ENCODE results near the gene AEBP1. TPM values are rescaled to one million over a fixed set of nuclear protein-coding genes. Genes with fewer than 3 reads are reported as not detected.
A peak's percentile ranks its signal among the peaks of the same experiment; 100 is the strongest.

AEBP1 gene
- total RNA-seq, 1 donor from 2014 or later: 81.1 TPM

DNA sequence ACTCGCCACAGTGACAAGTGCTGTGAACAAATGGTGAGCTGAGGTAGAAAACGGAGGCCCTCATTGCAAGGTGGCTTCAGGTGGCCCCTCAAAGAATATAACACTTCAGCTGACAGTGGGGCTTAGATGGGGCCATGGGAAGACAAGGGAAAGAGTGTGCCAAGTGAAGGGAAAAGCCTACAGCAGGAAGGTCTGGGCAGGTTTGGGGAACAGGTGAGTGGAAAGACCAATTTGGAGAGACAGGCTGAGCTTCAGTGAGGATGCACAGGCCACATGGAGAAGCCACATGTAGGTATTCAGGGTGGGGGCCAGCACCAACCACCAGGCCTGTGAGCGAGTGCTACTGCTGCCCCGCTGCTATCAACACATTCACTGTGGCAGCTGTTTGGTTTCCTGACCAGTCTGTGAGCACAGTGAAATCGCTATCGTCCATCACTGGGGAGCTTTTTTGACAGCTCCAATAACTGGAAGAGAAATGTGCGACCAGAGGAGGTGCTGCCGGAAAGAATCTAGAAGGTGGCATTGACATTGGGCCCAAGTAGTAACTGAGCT lies 15.8 kb downstream of the AEBP1 start:
- H3K27me3 ChIP-seq (ENCODE audit: control insufficient read depth, insufficient read depth, low read length): no peaks in the 10 kb centered on the region
- TF ChIP-seq, protein P1, sequence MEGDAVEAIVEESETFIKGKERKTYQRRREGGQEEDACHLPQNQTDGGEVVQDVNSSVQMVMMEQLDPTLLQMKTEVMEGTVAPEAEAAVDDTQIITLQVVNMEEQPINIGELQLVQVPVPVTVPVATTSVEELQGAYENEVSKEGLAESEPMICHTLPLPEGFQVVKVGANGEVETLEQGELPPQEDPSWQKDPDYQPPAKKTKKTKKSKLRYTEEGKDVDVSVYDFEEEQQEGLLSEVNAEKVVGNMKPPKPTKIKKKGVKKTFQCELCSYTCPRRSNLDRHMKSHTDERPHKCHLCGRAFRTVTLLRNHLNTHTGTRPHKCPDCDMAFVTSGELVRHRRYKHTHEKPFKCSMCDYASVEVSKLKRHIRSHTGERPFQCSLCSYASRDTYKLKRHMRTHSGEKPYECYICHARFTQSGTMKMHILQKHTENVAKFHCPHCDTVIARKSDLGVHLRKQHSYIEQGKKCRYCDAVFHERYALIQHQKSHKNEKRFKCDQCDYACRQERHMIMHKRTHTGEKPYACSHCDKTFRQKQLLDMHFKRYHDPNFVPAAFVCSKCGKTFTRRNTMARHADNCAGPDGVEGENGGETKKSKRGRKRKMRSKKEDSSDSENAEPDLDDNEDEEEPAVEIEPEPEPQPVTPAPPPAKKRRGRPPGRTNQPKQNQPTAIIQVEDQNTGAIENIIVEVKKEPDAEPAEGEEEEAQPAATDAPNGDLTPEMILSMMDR (IDR thresholded peaks at IDR 0.05; ENCODE audit: insufficient read depth, low read length, poor library complexity, severe bottlenecking): no peak
- H3K4me3 ChIP-seq (ENCODE audit: low read depth, low read length): no peak overlapping the region
- no peak for DNase-seq (ENCODE audit: low read depth)
- peaks cover 2% of the 10 kb centered on the region for H3K36me3 ChIP-seq (ENCODE audit: control insufficient read depth, insufficient read depth, low read length)

DNA sequence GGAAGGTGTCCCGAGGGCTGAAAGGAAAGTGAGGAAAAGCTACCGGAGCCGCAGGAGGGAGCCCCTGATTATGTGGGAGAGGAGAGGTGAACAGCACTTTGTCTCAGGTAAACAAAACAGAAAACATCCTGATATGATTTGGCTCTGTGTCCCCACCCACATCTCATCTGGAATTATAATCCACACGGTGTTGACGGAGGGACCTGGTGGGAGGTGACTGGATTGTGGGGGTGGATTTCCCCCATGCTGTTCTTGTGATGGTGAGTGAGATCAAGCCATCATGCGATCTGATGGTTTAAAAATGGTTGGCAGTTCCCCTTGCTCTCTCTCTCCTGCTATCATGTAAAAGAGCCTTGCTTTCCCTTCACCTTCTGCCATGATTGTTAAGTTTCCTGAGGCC lies 16.2 kb downstream of the AEBP1 start:
- Histone ChIP-seq H3K36me3 (ENCODE audit: control insufficient read depth, insufficient read depth, low read length) (no peaks in the 10 kb centered on the region), H3K27me3 (ENCODE audit: control insufficient read depth, insufficient read depth, low read length) (no peaks in the 10 kb centered on the region), H3K4me3 (ENCODE audit: low read depth, low read length) (no peak overlapping the region)
- TF ChIP-seq, protein P1 (IDR thresholded peaks at IDR 0.05; ENCODE audit: insufficient read depth, low read length, poor library complexity, severe bottlenecking): no peak
- DNase-seq (ENCODE audit: low read depth): no peak

DNA sequence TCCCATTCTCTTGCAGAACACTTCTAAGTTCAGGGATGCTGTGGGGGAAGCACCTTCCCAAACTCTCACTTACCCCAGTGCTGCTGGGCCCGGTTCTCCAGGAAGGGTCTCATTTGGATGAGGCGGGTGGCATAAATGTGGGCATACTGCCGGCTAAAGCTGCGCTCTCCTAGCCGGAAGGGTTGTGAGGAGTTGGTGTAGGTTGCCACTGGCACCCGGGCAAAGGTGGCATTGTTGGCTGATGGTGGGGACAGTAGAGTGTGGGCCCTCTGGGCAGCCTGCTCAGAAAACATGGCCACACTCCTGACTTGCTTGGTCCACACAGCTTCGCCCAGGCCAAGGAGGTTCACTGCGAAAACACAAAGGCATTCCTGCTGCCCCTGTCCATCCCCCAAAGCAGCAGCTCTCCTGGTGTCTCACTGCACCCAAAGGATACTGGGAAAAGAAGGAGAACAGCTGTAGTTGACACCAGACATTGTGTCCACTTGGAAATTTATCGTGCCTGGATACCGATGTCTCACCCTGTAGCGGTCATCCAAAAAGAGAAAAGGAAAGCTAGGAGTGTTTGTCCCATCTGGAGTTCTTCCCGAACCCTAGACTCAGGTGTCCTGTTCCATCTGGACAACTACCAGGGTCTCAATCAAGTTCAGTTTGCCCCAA lies 17.7 kb downstream of the AEBP1 start:
- TF ChIP-seq, protein P1 (IDR thresholded peaks at IDR 0.05; ENCODE audit: insufficient read depth, low read length, poor library complexity, severe bottlenecking): no peak

DNA sequence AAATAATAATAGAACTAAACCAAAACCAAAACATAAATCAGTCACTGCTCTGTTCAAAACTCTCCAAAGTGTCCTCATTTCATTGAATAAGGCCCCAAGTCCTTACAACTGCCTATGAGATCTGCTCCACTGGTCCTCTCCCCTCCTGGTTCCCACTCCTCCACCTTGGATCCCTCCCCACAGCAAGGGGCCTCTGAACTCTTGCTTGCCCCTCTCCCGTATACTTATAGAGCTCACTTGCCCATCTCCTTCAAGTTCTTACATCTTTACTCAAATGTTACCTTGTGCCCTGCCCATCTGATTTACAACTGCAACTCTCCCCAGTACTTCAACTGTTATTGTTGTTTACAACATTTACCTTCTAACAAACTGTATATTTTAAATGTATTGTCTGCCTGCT lies 18.4 kb downstream of the AEBP1 start:
- H3K36me3 ChIP-seq (ENCODE audit: control insufficient read depth, insufficient read depth, low read length): no peaks in the 10 kb centered on the region
- no peaks in the 10 kb centered on the region for H3K27me3 ChIP-seq (ENCODE audit: control insufficient read depth, insufficient read depth, low read length)
- H3K4me3 ChIP-seq (ENCODE audit: low read depth, low read length): peak overlapping the region; percentile 60
- DNase-seq (ENCODE audit: low read depth): no peak
- TF ChIP-seq, protein P1 (IDR thresholded peaks at IDR 0.05; ENCODE audit: insufficient read depth, low read length, poor library complexity, severe bottlenecking): no peak

More for the DNA sequence above, 17.7 kb downstream of the AEBP1 start:
- H3K27me3 ChIP-seq (ENCODE audit: control insufficient read depth, insufficient read depth, low read length): no peaks in the 10 kb centered on the region
- no peak for DNase-seq (ENCODE audit: low read depth)
- H3K4me3 ChIP-seq (ENCODE audit: low read depth, low read length): no peak overlapping the region
- H3K36me3 ChIP-seq (ENCODE audit: control insufficient read depth, insufficient read depth, low read length): no peaks in the 10 kb centered on the region

DNA sequence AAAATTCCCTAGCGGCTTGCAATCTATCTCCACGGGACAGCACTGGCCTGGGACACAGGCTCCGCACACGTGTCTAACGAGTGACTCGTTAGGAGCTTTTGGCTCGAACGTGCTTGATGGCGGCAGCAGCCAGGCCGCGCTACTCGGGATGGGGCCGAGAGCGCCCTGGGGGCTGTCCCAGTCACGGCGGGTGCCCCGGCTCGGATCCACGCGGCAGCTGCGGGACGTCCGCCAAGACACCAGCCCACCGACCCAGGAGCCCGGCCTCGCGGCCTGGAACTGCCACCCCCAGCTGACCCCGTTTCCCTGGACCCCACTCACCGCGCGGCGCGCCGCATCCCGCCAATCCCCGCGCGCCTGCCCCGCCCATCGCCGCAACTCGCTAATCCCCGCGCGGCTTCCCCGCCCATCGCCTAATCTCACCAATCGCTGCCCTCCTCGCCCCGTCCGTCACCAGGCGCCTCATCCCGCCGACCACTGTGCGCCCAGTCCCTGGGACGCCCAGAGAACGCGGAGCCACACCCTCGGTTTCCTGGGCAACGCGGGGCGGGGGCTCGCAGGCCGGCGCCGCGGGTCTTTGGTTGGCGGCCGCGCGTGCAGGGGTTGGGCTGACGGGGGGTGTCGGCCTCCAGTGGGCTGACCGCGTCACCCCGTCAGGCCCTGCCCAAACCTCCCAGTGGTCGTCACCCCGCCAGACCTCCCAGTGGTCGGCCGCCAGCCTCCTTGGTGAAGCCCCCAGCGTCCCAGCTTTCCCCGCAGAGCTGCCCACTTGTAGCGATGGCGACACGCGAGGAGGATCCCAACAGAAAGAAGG lies 19.3 kb downstream of the AEBP1 start, which contains the start of gene POLD2:
TSS of gene POLD2 (minus strand) at position 359 of the 814 bp plus-strand sequence. CDS start 1,495 bp downstream, outside the sequence.
- TF ChIP-seq, protein P1 (IDR thresholded peaks at IDR 0.05; ENCODE audit: insufficient read depth, low read length, poor library complexity, severe bottlenecking): no peak
- no peaks in the 10 kb centered on the region for H3K36me3 ChIP-seq (ENCODE audit: control insufficient read depth, insufficient read depth, low read length)
- DNase-seq (ENCODE audit: low read depth): peak; percentile 79
- H3K4me3 ChIP-seq (ENCODE audit: low read depth, low read length): peak within 1 kb of the TSS; percentile 60
- no peaks in the 10 kb centered on the region for H3K27me3 ChIP-seq (ENCODE audit: control insufficient read depth, insufficient read depth, low read length)
